ENCODE results near the gene PLPPR3. TPM values are rescaled to one million over a fixed set of nuclear protein-coding genes. Genes with fewer than 3 reads are reported as not detected.
"Not testable (repeated sequence)": the region's sequence is repeated elsewhere in the genome, so short reads cannot be mapped to it uniquely, and the experiment has no call there.

Gene PLPPR3
- total RNA-seq, 2 experiments from 2014 or later = not detected

DNA sequence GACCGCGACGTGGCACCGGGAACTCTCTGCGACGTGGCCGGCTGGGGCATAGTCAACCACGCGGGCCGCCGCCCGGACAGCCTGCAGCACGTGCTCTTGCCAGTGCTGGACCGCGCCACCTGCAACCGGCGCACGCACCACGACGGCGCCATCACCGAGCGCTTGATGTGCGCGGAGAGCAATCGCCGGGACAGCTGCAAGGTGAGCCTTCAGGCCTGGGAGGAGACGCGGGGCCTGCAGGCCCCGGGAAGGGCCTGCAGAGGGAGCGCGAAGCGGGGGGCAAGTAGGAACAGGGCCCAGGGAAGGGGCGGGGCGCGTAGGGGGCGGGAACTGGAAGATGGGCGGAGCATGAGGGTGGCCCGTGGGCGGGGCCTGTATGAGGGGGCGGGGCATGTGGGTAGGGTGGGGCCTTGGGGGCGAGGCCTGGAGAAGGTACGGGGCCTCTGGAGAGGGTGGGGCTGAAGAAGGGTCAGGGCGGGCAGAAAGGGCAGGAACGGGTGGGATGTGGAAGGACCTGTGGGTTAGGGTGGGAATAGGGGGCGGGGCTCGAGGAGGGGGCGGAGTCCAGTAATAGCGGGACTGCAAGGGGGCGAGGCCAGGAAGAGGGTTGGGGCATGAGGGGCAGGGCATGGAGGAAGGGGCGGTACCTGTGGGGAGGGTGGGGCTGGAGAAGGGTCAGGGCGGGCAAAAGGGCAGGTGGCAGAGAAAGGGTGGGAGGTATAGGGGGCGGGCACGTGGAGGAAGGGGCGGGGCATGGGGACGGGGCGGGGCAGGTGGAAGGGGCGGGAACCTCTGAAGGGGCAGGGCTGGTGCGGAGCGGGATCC lies 40.2 kb upstream of the PLPPR3 start:
- H3K27me3 Mint-ChIP-seq = peaks cover 13% of the 10 kb centered on the region
- H3K4me1 Mint-ChIP-seq = peaks cover 16% of the 10 kb centered on the region
- DNase-seq (peak; percentile 84), ATAC-seq (peak; percentile 40)
- H3K9me3 Mint-ChIP-seq (ENCODE audit: low read depth) = no peaks in the 10 kb centered on the region
- no peak overlapping the region for H3K4me3 Mint-ChIP-seq
- peak overlapping the region; percentile 67 for H3K27ac Mint-ChIP-seq
- H3K36me3 Mint-ChIP-seq = no peaks in the 10 kb centered on the region
- CTCF ChIA-PET = interaction anchor here (0.7 to 4.4 kb wide), 6 partner anchors 31 to 379 kb away, joined by 3 to 85 read pairs (median 18); partner anchors contain the start of genes ATP5F1D, KISS1R, MED16 and R3HDM4

DNA sequence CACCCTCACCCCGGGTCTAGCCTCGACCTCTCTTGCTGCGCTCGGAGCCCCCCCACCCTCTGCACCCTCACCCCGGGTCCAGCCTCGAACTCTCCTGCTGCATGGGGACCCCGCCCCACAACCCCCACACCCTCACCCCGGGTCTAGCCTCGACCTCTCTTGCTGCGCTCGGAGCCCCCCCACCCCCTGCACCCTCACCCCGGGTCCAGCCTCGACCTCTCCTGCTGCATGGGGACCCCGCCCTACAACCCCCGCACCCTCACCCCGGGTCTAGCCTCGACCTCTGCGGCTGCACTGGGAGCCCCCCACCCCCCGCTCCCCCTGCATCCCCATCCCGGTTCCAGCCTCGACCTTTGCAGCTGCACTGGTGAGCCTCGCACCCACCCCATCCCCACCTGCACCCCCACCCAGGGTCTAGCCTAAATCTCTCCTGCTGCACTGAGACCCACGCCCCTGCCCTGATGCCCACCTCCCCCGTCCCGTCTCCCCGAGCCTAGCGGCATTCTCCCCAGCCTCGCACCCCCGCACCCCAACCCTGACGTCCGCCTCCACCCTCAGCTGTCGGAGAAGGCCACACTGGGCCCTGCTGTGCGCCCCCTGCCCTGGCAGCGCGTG lies 39.5 kb upstream of the PLPPR3 start:
- H3K4me1 Mint-ChIP-seq = peaks cover 16% of the 10 kb centered on the region
- H3K9me3 Mint-ChIP-seq (ENCODE audit: low read depth) = no peaks in the 10 kb centered on the region
- DNase-seq (no peak), ATAC-seq (no peak)
- H3K36me3 Mint-ChIP-seq = no peaks in the 10 kb centered on the region
- H3K4me3 Mint-ChIP-seq = no peak overlapping the region
- H3K27me3 Mint-ChIP-seq = peaks cover 13% of the 10 kb centered on the region
- no peak overlapping the region for H3K27ac Mint-ChIP-seq
- CTCF ChIA-PET = interaction anchor here (5.1 kb wide), 1 partner anchor 60 kb away, joined by 43 read pairs; no protein-coding TSS in a partner anchor

DNA sequence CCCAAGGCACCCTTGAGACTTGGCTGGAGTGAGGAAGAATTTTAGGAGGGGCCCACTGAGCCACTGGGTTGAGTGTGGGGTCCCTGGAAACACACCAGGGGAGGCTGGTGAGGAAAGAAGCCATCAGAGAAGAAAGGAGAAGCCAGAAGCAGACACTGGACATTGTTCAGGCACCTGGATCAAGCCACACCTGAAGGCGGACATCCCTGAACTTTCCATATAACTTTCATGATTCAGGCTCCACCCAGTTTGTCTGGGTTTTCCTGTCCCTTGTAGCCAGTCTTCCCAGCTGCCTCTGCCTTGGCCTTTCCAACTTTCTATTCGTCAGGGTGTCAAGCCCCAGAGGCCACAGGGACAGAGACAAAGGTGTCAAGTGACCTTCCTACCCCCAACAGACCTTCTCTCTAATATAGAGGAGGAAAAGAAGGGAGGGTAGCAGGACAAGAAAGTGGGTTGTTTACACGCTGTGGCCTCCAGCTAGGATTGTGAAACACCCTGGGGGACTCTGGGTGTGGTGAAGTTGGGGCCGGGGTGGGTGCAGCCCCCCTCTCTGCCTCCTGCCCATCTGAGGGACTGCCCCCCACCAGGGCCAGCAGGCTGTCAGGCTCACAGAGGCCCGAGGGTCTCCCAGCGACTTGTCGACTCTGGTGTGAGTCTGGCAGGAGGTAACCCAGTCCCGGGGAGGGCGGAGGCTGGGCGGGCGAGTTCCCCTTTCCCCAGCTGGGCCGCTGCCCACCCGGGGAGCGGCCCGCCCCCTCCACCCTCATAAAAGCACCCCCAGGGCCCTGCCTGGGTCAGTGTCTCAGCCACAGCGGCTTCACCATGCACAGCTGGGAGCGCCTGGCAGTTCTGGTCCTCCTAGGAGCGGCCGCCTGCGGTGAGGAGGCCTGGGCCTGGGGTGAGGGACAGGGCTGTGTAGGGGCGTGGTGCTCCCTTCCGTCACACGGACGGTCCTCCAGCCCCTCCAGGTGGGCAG lies 37.4 kb upstream of the PLPPR3 start, which contains the start of gene CFD:
Gene CFD (plus strand): TSS at position 797 of the 976 bp plus-strand sequence. CDS start 26 bp downstream, at position 823.
- no peaks in the 10 kb centered on the region for H3K9me3 Mint-ChIP-seq (ENCODE audit: low read depth)
- ATAC-seq (no peak), DNase-seq (no peak)

DNA sequence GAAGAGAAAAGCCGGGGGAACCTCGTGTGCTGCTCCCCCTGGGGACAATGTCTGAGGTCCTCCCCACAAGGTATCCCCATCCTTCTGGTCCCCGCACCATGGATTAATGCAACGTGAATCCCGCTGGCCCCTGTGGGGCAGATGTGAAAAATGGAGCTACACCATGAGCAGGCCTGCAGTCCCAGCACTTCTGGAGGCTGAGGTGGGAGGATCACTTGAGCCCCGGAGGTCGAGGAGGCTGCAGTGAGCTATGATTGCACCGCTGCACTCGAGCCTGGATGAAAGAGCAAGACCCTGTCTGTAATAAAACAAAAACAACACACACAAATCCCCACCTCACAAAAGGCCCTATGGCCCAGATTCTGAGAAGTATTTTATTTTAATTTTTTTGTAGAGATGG lies 36.5 kb upstream of the PLPPR3 start:
- H3K9me3 Mint-ChIP-seq (ENCODE audit: low read depth) = no peaks in the 10 kb centered on the region
- no peaks in the 10 kb centered on the region for H3K36me3 Mint-ChIP-seq
- no peak overlapping the region for H3K27ac Mint-ChIP-seq
- ATAC-seq (no peak), DNase-seq (no peak)
- CTCF ChIA-PET = interaction anchor here (1.3 to 5.1 kb wide), 4 partner anchors 63 to 139 kb away, joined by 4 to 43 read pairs (median 12); partner anchors contain the start of gene WDR18
- H3K27me3 Mint-ChIP-seq = peaks cover 13% of the 10 kb centered on the region
- no peak overlapping the region for H3K4me3 Mint-ChIP-seq
- peaks cover 8% of the 10 kb centered on the region for H3K4me1 Mint-ChIP-seq

More for the DNA sequence above, 37.4 kb upstream of the PLPPR3 start, which contains the start of gene CFD:
- Mint-ChIP-seq H3K36me3 (no peaks in the 10 kb centered on the region), H3K4me3 (no peak within 1 kb of the TSS), H3K27ac (no peak within 1 kb of the TSS), H3K27me3 (peaks cover 13% of the 10 kb centered on the region), H3K4me1 (peaks cover 15% of the 10 kb centered on the region)
- CTCF ChIA-PET = interaction anchor here (1.0 to 5.1 kb wide), 5 partner anchors 56 to 138 kb away, joined by 3 to 43 read pairs (median 4); partner anchors contain the start of gene WDR18

DNA sequence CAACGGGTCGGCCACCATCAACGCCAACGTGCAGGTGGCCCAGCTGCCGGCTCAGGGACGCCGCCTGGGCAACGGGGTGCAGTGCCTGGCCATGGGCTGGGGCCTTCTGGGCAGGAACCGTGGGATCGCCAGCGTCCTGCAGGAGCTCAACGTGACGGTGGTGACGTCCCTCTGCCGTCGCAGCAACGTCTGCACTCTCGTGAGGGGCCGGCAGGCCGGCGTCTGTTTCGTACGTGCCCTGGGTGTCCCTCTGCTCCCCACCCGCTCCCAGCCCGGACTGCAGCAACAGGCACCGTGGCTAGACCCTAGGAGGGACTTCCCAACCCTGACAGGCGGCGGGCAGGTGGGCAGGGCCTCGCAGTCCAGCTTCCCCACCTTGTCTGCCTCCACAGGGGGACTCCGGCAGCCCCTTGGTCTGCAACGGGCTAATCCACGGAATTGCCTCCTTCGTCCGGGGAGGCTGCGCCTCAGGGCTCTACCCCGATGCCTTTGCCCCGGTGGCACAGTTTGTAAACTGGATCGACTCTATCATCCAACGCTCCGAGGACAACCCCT lies 33.9 kb upstream of the PLPPR3 start:
- CTCF ChIA-PET = interaction anchor here (1.2 to 5.1 kb wide), 3 partner anchors 8 to 129 kb away, joined by 4 to 43 read pairs (median 19); partner anchors contain the start of gene WDR18
- Mint-ChIP-seq H3K4me1 (no peaks in the 10 kb centered on the region), H3K27me3 (peaks cover 13% of the 10 kb centered on the region), H3K9me3 (ENCODE audit: low read depth) (no peaks in the 10 kb centered on the region), H3K36me3 (no peaks in the 10 kb centered on the region), H3K4me3 (no peak overlapping the region), H3K27ac (no peak overlapping the region)
- ATAC-seq (no peak), DNase-seq (no peak)

DNA sequence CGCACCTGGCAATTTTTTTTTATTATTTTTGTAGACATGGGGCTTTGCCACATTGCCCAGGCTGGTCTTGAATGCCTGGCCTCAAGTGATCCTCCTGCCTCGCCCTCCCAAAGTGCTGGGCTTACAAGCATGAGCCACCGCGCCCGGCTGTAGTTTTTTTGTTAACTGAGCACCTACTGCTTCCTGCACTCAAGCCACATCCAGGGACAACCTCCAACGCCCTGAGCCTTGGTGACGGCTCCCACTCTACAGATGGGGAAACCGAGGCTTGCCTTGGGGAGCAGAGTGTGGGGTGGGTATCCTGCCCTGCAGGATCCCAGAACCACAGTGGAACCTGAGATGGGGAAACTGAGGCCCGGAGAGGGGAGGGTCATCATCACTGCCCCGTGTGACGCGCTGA lies 33.4 kb upstream of the PLPPR3 start:
- CTCF ChIA-PET = interaction anchor here (1.2 to 4.8 kb wide), 2 partner anchors 8 to 129 kb away, joined by 4 to 19 read pairs; partner anchors contain the start of gene WDR18
- DNase-seq (no peak), ATAC-seq (no peak)
- Mint-ChIP-seq H3K36me3 (no peaks in the 10 kb centered on the region), H3K27me3 (peaks cover 13% of the 10 kb centered on the region), H3K4me1 (no peaks in the 10 kb centered on the region), H3K27ac (no peak overlapping the region), H3K9me3 (ENCODE audit: low read depth) (no peaks in the 10 kb centered on the region), H3K4me3 (no peak overlapping the region)

DNA sequence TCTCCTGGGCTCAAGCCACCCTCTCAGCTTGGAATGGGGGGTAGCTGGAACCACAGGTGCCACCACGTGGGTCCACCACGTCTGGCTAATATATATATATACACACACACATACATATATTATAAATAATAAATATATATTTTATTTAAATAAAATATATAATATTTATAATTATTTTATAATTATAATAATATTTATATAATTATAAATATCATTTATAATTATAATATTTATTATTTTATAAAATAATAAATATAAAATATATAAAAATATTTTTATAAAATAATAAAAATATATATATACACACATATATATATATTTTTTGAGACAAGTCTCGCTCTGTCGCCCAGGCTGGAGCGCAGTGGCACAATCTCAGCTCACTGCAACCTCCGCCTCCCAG lies 32.8 kb upstream of the PLPPR3 start:
- Mint-ChIP-seq H3K9me3 (ENCODE audit: low read depth) (no peaks in the 10 kb centered on the region), H3K36me3 (no peaks in the 10 kb centered on the region), H3K4me3 (no peak overlapping the region), H3K27me3 (peaks cover 11% of the 10 kb centered on the region), H3K4me1 (no peaks in the 10 kb centered on the region), H3K27ac (no peak overlapping the region)
- no peak for DNase-seq
- no peak for ATAC-seq
- CTCF ChIA-PET = interaction anchor here (1.0 kb wide), 1 partner anchor 9 kb away, joined by 3 read pairs; no protein-coding TSS in a partner anchor

DNA sequence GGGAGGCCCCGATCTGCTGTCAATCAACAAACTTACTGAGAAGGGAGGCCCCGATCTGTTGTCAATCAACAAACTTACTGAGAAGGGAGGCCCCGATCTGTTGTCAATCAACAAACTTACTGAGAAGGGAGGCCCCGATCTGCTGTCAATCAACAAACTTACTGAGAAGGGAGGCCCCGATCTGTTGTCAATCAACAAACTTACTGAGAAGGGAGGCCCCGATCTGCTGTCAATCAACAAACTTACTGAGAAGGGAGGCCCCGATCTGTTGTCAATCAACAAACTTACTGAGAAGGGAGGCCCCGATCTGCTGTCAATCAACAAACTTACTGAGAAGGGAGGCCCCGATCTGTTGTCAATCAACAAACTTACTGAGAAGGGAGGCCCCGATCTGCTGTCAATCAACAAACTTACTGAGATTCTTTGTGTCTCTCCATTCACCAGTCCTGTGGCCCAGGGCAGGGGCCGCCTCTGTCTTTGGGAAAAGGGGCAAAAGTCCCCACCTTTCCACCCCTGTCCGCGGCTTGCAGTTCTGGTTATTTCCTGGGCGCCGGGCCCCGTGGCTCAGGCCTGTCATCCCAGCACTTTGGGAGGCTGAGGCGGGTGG lies 32.0 kb upstream of the PLPPR3 start:
- not testable (repeated sequence) for ATAC-seq; H3K36me3 Mint-ChIP-seq; H3K27me3 Mint-ChIP-seq; H3K9me3 Mint-ChIP-seq (ENCODE audit: low read depth); H3K27ac Mint-ChIP-seq; DNase-seq; H3K4me1 Mint-ChIP-seq; H3K4me3 Mint-ChIP-seq
- CTCF ChIA-PET = interaction anchor here (1.0 kb wide), 1 partner anchor 10 kb away, joined by 3 read pairs; no protein-coding TSS in a partner anchor

DNA sequence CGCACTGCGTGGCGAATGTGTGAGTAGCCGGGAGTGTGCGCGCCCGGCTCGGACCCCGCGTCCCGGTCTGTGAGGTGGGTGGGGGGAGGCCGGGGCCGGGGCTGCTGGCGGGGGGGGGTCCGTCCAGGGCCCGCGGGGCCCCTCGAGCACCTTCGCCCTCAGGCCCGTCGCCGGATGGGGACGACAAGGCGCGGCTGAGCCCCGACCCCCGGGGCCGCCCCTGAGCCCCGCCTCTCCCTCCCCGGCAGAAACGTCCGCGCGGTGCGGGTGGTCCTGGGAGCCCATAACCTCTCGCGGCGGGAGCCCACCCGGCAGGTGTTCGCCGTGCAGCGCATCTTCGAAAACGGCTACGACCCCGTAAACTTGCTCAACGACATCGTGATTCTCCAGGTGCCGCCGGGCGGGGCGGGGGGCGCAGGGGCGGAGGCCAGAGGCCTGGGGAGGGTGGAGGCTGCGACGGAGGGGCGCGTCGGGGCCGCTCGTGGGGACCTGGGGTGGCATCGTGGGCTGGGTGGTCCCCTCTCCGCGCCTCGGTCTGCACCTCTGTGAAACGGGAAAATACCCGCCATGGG lies 31.3 kb upstream of the PLPPR3 start:
- no peak for ATAC-seq
- CTCF ChIA-PET = no interaction called here
- H3K4me1 Mint-ChIP-seq = no peaks in the 10 kb centered on the region
- H3K27me3 Mint-ChIP-seq = peaks cover 3% of the 10 kb centered on the region
- no peak for DNase-seq
- no peak overlapping the region for H3K4me3 Mint-ChIP-seq
- no peaks in the 10 kb centered on the region for H3K36me3 Mint-ChIP-seq
- H3K9me3 Mint-ChIP-seq (ENCODE audit: low read depth) = no peaks in the 10 kb centered on the region
- H3K27ac Mint-ChIP-seq = no peak overlapping the region

DNA sequence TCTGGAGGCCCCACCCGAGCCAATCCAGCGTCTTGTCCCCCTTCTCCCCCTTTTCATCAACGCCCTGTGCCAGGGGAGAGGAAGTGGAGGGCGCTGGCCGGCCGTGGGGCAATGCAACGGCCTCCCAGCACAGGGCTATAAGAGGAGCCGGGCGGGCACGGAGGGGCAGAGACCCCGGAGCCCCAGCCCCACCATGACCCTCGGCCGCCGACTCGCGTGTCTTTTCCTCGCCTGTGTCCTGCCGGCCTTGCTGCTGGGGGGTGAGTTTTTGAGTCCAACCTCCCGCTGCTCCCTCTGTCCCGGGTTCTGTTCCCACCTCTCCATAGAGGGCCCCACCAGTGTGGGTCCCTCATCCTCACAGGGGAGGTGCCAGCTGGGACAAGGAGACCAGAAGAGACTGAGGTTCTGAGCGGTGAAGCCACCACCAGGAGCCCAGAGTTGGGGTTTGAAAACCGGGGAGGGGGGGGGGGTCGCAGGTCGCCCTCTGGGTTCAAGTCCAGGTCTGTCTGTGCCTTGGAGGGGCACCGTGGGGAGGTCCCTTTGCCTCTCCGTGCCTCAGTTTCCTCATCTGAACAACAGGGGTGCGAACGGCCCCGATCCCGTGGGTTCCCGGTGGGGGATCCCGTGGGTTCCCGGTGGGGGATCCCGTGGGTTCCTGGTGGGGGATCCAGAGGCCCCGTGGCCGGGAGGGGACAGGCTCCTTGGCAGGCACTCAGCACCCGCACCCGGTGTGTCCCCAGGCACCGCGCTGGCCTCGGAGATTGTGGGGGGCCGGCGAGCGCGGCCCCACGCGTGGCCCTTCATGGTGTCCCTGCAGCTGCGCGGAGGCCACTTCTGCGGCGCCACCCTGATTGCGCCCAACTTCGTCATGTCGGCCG lies 30.6 kb upstream of the PLPPR3 start, which contains the start of gene ELANE:
Gene ELANE (plus strand): TSS at position 168 of the 878 bp plus-strand sequence. CDS start 26 bp downstream, at position 194.
- Mint-ChIP-seq H3K27me3 (peaks cover 4% of the 10 kb centered on the region), H3K27ac (no peak within 1 kb of the TSS), H3K4me3 (no peak within 1 kb of the TSS), H3K9me3 (ENCODE audit: low read depth) (no peaks in the 10 kb centered on the region), H3K36me3 (no peaks in the 10 kb centered on the region), H3K4me1 (no peaks in the 10 kb centered on the region)
- CTCF ChIA-PET = no interaction called here
- no peak for DNase-seq
- ATAC-seq = no peak

DNA sequence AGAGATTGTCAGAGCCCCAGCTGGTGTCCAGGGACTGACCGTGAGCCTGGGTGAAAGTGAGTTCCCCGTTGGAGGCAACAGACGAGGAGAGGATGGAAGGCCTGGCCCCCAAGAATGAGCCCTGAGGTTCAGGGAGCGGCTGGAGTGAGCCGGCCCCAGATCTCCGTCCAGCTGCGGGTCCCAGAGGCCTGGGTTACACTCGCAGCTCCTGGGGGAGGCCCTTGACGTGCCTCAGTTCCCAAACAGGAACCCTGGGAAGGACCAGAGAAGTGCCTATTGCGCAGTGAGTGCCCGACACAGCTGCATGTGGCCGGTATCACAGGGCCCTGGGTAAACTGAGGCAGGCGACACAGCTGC lies 29.2 kb upstream of the PLPPR3 start:
- no peaks in the 10 kb centered on the region for H3K9me3 Mint-ChIP-seq (ENCODE audit: low read depth)
- no peaks in the 10 kb centered on the region for H3K36me3 Mint-ChIP-seq
- CTCF ChIA-PET = interaction anchor here (0.7 to 1.5 kb wide), 2 partner anchors 13 to 80 kb away, joined by 3 to 6 read pairs; no protein-coding TSS in a partner anchor
- peaks cover 9% of the 10 kb centered on the region for H3K27me3 Mint-ChIP-seq
- DNase-seq = no peak
- no peak for ATAC-seq
- no peaks in the 10 kb centered on the region for H3K4me1 Mint-ChIP-seq
- no peak overlapping the region for H3K4me3 Mint-ChIP-seq
- H3K27ac Mint-ChIP-seq = no peak overlapping the region
